CD4-positive, alpha-beta memory T cell (primary cell): ENCODE measurements around the gene FBP1. TPM values are rescaled to one million over a fixed set of nuclear protein-coding genes. Genes with fewer than 3 reads are reported as not detected.

Source experiments
- CTCF ChIA-PET: fragments of 350-600 bp; sonication (Branson Sonifier 250); formaldehyde crosslinking; loops from one replicate; lab custom pipeline; 2021; ENCODE audit warnings: inconsistent platforms; ENCODE audit not compliant: partially characterized antibody; lab: Charles Lee
- POLR2A ChIA-PET: fragments of 350-600 bp; sonication (Branson Sonifier 250); formaldehyde crosslinking; loops from one replicate; lab custom pipeline; 2021; ENCODE audit not compliant: partially characterized antibody; lab: Charles Lee
- DNase-seq, 5 donors: peaks; one replicate each; pipeline versions ENCODE4 v3.0.0 to v3.0.0-alpha.2; 2020 to 2022; ENCODE audit warnings: mixed read lengths in 1 of 5
- H3K27ac ChIP-seq: one replicate; pipeline ENCODE4 v1.7.0; 2013; ENCODE audit warnings: low read depth, low read length
- H3K27me3 ChIP-seq: 2 replicates; pipeline ENCODE4 v1.7.0; 2013; ENCODE audit warnings: mild to moderate bottlenecking, low read length, moderate library complexity; ENCODE audit not compliant: insufficient read depth
- H3K36me3 ChIP-seq: 2 replicates; pipeline ENCODE4 v1.7.0; 2013; ENCODE audit warnings: mild to moderate bottlenecking, low read length, moderate library complexity; ENCODE audit not compliant: insufficient read depth
- H3K4me1 ChIP-seq: 2 replicates; pipeline ENCODE4 v1.7.0; 2013; ENCODE audit warnings: mild to moderate bottlenecking, low read length, moderate library complexity; ENCODE audit not compliant: insufficient read depth
- H3K4me3 ChIP-seq, 2 donors: one replicate each; pipeline ENCODE4 v1.7.0; 2013; ENCODE audit warnings: low read length in 2 of 2, mild to moderate bottlenecking in 1 of 2
- H3K9me3 ChIP-seq, 2 donors: one replicate each; pipeline ENCODE4 v1.7.0; 2013; ENCODE audit warnings: low read length in 2 of 2, control low read depth in 1 of 2; ENCODE audit not compliant: control insufficient read depth in 1 of 2
- H3K27ac Mint-ChIP-seq, 7 donors: one replicate each; pipeline ENCODE4 v1.8.0; 2020 to 2021; ENCODE audit warnings: mixed read lengths in 7 of 7, mild to moderate bottlenecking in 6 of 7, inconsistent platforms in 3 of 7, moderate library complexity in 3 of 7
- H3K27me3 Mint-ChIP-seq, 2 donors: one replicate each; pipeline ENCODE4 v1.8.0; 2020 to 2021; ENCODE audit warnings: mixed read lengths in 2 of 2
- H3K36me3 Mint-ChIP-seq, 2 donors: one replicate each; pipeline ENCODE4 v1.8.0; 2020 to 2021; ENCODE audit warnings: mixed read lengths in 2 of 2, inconsistent platforms in 1 of 2, mild to moderate bottlenecking in 1 of 2
- H3K4me1 Mint-ChIP-seq, 4 donors: one replicate each; pipeline ENCODE4 v1.8.0; 2020 to 2021; ENCODE audit warnings: mixed read lengths in 4 of 4, mild to moderate bottlenecking in 1 of 4
- H3K4me3 Mint-ChIP-seq, 8 donors: one replicate each; pipeline ENCODE4 v1.8.0; 2020 to 2021; ENCODE audit warnings: mixed read lengths in 8 of 8, mild to moderate bottlenecking in 7 of 8, moderate library complexity in 6 of 8, inconsistent platforms in 3 of 8
- H3K9me3 Mint-ChIP-seq, 8 donors: one replicate each; pipeline ENCODE4 v1.8.0; 2020 to 2021; ENCODE audit warnings: mixed read lengths in 8 of 8, mild to moderate bottlenecking in 5 of 8, inconsistent platforms in 3 of 8, moderate library complexity in 1 of 8
- intact Hi-C: fragments of 100-400 bp; cut with micrococcal nuclease; formaldehyde crosslinking; loops from one replicate; pipeline ENCODE4 v1.15.1; 2023
- polyA plus RNA-seq, 2 donors: library from polyadenylated mRNA; unstranded; fragments of 300-500 nt; fragmentation: Illumina TruSeq; gene quantifications; one replicate each; pipeline ENCODE4 v1.2.3, GENCODE V29; 2021
- total RNA-seq, 2 experiments: library from RNA; stranded (reverse); gene quantifications; one replicate each; pipeline ENCODE4 v1.2.3, GENCODE V29; 2021

Gene FBP1
- total and polyA plus RNA-seq, 4 experiments from 2014 or later, result 3.5 to 9.2 (median 7.2) TPM

- Mint-ChIP-seq H3K4me3 (peak overlapping the region; percentile 92 to 98 (median 97)), H3K9me3 (no peaks in the 10 kb centered on the region), H3K27ac (peak overlapping the region in 6 of 7 donors; percentile 32 to 93 (median 75)), H3K36me3 (peaks cover 0 to 8% of the 10 kb centered on the region in 2 donors), H3K4me1 (peaks cover 8 to 18% (median 14%) of the 10 kb centered on the region in 4 donors), H3K27me3 (peaks cover 4 to 5% of the 10 kb centered on the region in 2 donors)
- ChIA-PET CTCF (no interaction called here), POLR2A (interaction anchor here (1.9 kb wide), 1 partner anchor 18 kb away, joined by 11 read pairs; no protein-coding TSS in a partner anchor)
- Histone ChIP-seq H3K4me1 (peaks cover 11% of the 10 kb centered on the region), H3K9me3 (no peaks in the 10 kb centered on the region), H3K4me3 (peak overlapping the region in 1 of 2 donors; percentile 69), H3K36me3 (no peaks in the 10 kb centered on the region), H3K27me3 (no peaks in the 10 kb centered on the region), H3K27ac (no peak overlapping the region)
- DNase-seq, result no peak
- intact Hi-C loops, result no loop called here
Measured at GRCh38 chr9:94638335-94639060, 820 bp downstream of the FBP1 start.

GRCh38 chr9:94632737-94633136 is 6.6 kb downstream of the FBP1 start:
- DNase-seq, result no peak
- CTCF ChIA-PET, result no interaction called here

GRCh38 chr9:94631599-94631998 is 7.7 kb downstream of the FBP1 start:
- Mint-ChIP-seq H3K4me1 (no peaks in the 10 kb centered on the region), H3K36me3 (no peaks in the 10 kb centered on the region), H3K27ac (no peak overlapping the region), H3K4me3 (no peak overlapping the region), H3K27me3 (no peaks in the 10 kb centered on the region), H3K9me3 (no peaks in the 10 kb centered on the region)
- intact Hi-C loops, result no loop called here
- ChIA-PET CTCF (no interaction called here), POLR2A (no interaction called here)
- Histone ChIP-seq H3K9me3 (no peaks in the 10 kb centered on the region), H3K27ac (no peak overlapping the region), H3K4me1 (no peaks in the 10 kb centered on the region), H3K4me3 (no peak overlapping the region), H3K27me3 (no peaks in the 10 kb centered on the region), H3K36me3 (no peaks in the 10 kb centered on the region)
- DNase-seq, result no peak

More at GRCh38 chr9:94632737-94633136, 6.6 kb downstream of the FBP1 start:
- Histone ChIP-seq H3K4me1 (no peaks in the 10 kb centered on the region), H3K27me3 (no peaks in the 10 kb centered on the region), H3K27ac (no peak overlapping the region), H3K4me3 (no peak overlapping the region), H3K36me3 (no peaks in the 10 kb centered on the region), H3K9me3 (no peaks in the 10 kb centered on the region)
- intact Hi-C loops, result no loop called here
- H3K36me3 Mint-ChIP-seq, result no peaks in the 10 kb centered on the region
- no peak overlapping the region for H3K27ac Mint-ChIP-seq
- no peaks in the 10 kb centered on the region for H3K9me3 Mint-ChIP-seq
- H3K27me3 Mint-ChIP-seq, result no peaks in the 10 kb centered on the region
- no peaks in the 10 kb centered on the region for H3K4me1 Mint-ChIP-seq
- POLR2A ChIA-PET, result interaction anchor here (1.0 kb wide), 1 partner anchor 35 kb away, joined by 3 read pairs; no protein-coding TSS in a partner anchor
- no peak overlapping the region for H3K4me3 Mint-ChIP-seq

GRCh38 chr9:94630833-94631232 is 8.5 kb downstream of the FBP1 start:
- Histone ChIP-seq H3K4me1 (no peaks in the 10 kb centered on the region), H3K27me3 (no peaks in the 10 kb centered on the region), H3K27ac (no peak overlapping the region), H3K9me3 (no peaks in the 10 kb centered on the region), H3K36me3 (no peaks in the 10 kb centered on the region), H3K4me3 (no peak overlapping the region)
- Mint-ChIP-seq H3K4me1 (no peaks in the 10 kb centered on the region), H3K27ac (no peak overlapping the region), H3K36me3 (no peaks in the 10 kb centered on the region), H3K9me3 (no peaks in the 10 kb centered on the region), H3K27me3 (no peaks in the 10 kb centered on the region), H3K4me3 (no peak overlapping the region)
- intact Hi-C loops, result no loop called here
- CTCF ChIA-PET, result no interaction called here
- POLR2A ChIA-PET, result no interaction called here
- no peak for DNase-seq

- no peak overlapping the region for H3K27ac ChIP-seq
- Mint-ChIP-seq H3K4me3 (no peak overlapping the region), H3K9me3 (no peaks in the 10 kb centered on the region), H3K27me3 (no peaks in the 10 kb centered on the region), H3K4me1 (no peaks in the 10 kb centered on the region), H3K27ac (no peak overlapping the region), H3K36me3 (no peaks in the 10 kb centered on the region)
- CTCF ChIA-PET, result no interaction called here
- no peaks in the 10 kb centered on the region for H3K4me1 ChIP-seq
- H3K9me3 ChIP-seq, result no peaks in the 10 kb centered on the region
- no peak for DNase-seq
- H3K36me3 ChIP-seq, result no peaks in the 10 kb centered on the region
- intact Hi-C loops, result no loop called here
- no peaks in the 10 kb centered on the region for H3K27me3 ChIP-seq
- H3K4me3 ChIP-seq, result no peak overlapping the region
- POLR2A ChIA-PET, result no interaction called here
Measured at GRCh38 chr9:94630281-94630680, 9.0 kb downstream of the FBP1 start.

GRCh38 chr9:94627287-94627686 is 12.0 kb downstream of the FBP1 start:
- no peaks in the 10 kb centered on the region for H3K9me3 ChIP-seq
- H3K4me3 Mint-ChIP-seq, result no peak overlapping the region
- no peak for DNase-seq
- ChIA-PET POLR2A (no interaction called here), CTCF (no interaction called here)
- H3K27me3 ChIP-seq, result no peaks in the 10 kb centered on the region
- peaks cover under 1% of the 10 kb centered on the region for H3K4me1 ChIP-seq
- no peaks in the 10 kb centered on the region for H3K36me3 ChIP-seq
- H3K27ac ChIP-seq, result no peak overlapping the region
- no peaks in the 10 kb centered on the region for H3K27me3 Mint-ChIP-seq
- intact Hi-C loops, result no loop called here
- H3K36me3 Mint-ChIP-seq, result no peaks in the 10 kb centered on the region
- H3K9me3 Mint-ChIP-seq, result no peaks in the 10 kb centered on the region
- H3K4me3 ChIP-seq, result no peak overlapping the region
- peak overlapping the region in 1 of 7 donors; percentile 41 for H3K27ac Mint-ChIP-seq
- peaks cover 0 to 3% (median under 1%) of the 10 kb centered on the region in 4 donors for H3K4me1 Mint-ChIP-seq

GRCh38 chr9:94625835-94626234 is 13.5 kb downstream of the FBP1 start:
- Mint-ChIP-seq H3K27me3 (no peaks in the 10 kb centered on the region), H3K9me3 (no peaks in the 10 kb centered on the region), H3K4me1 (peaks cover 0 to 8% (median 3%) of the 10 kb centered on the region in 4 donors), H3K27ac (no peak overlapping the region), H3K4me3 (no peak overlapping the region), H3K36me3 (no peaks in the 10 kb centered on the region)
- ChIA-PET POLR2A (no interaction called here), CTCF (no interaction called here)
- no peak for DNase-seq
- Histone ChIP-seq H3K4me3 (no peak overlapping the region), H3K36me3 (no peaks in the 10 kb centered on the region), H3K27ac (no peak overlapping the region), H3K27me3 (no peaks in the 10 kb centered on the region), H3K4me1 (peaks cover 4% of the 10 kb centered on the region), H3K9me3 (no peaks in the 10 kb centered on the region)
- intact Hi-C loops, result no loop called here
